Caco-2 (cell line): Measurements from ENCODE around the gene CCDC178. TPM values are rescaled to one million over a fixed set of nuclear protein-coding genes. Genes with fewer than 3 reads are reported as not detected.

Experiments
- BruUV-seq: library from RNA; stranded (reverse); fragments of 400-500 nt; replicated peaks from 2 replicates; lab custom pipeline; 2021; lab: Mats Ljungman, UMichigan
- CTCF ChIA-PET: fragments of 300-600 bp; sonication (Branson Sonifier 250); formaldehyde crosslinking; loops from one replicate; lab custom pipeline; 2022; ENCODE audit warnings: antibody characterized with exemption; lab: Charles Lee
- POLR2A ChIA-PET: fragments of 300-600 bp; sonication (Branson Sonifier 250); formaldehyde crosslinking; loops from one replicate; lab custom pipeline; 2022; ENCODE audit warnings: antibody characterized with exemption; lab: Charles Lee
- DNase-seq, 2 experiments: peaks; one replicate each; pipeline versions ENCODE4 v3.0.0 to v3.0.0-alpha.2; 2020 to 2022
- H3K27me3 ChIP-seq: replicated peaks from 2 replicates; pipeline ENCODE4 v1.6.0; 2011; ENCODE audit warnings: low read length; ENCODE audit not compliant: control insufficient read depth, insufficient read depth
- H3K36me3 ChIP-seq: 2 replicates; pipeline ENCODE4 v1.5.1; 2011; ENCODE audit warnings: low read length; ENCODE audit not compliant: control insufficient read depth, insufficient read depth
- H3K4me1 ChIP-seq: fragments of 250-450 bp; sonication (Bioruptor Pico); 2 replicates; pipeline ENCODE4 v1.5.1; 2020; ENCODE audit warnings: mild to moderate bottlenecking
- H3K4me3 ChIP-seq: 2 replicates; pipeline ENCODE4 v1.5.1; 2011; ENCODE audit warnings: low read depth, mild to moderate bottlenecking, control low read depth, low read length
- H3K9me3 ChIP-seq: fragments of 250-450 bp; sonication (Bioruptor Pico); 2 replicates; pipeline ENCODE4 v1.5.1; 2020; ENCODE audit warnings: mild to moderate bottlenecking, moderate library complexity
- H3K27ac Mint-ChIP-seq: one replicate; pipeline ENCODE4 v1.8.0; 2022; ENCODE audit warnings: mixed read lengths; ENCODE audit not compliant: unreplicated experiment
- H3K27me3 Mint-ChIP-seq: one replicate; pipeline ENCODE4 v1.8.0; 2022; ENCODE audit warnings: mixed read lengths; ENCODE audit not compliant: insufficient read depth, unreplicated experiment
- H3K36me3 Mint-ChIP-seq: one replicate; pipeline ENCODE4 v1.8.0; 2022; ENCODE audit warnings: mild to moderate bottlenecking, mixed read lengths; ENCODE audit not compliant: insufficient read depth, unreplicated experiment
- H3K4me1 Mint-ChIP-seq: one replicate; pipeline ENCODE4 v1.8.0; 2022; ENCODE audit warnings: low read depth, mixed read lengths; ENCODE audit not compliant: unreplicated experiment
- H3K4me3 Mint-ChIP-seq: one replicate; pipeline ENCODE4 v1.8.0; 2022; ENCODE audit warnings: mild to moderate bottlenecking, moderate library complexity, mixed read lengths; ENCODE audit not compliant: unreplicated experiment
- H3K9me3 Mint-ChIP-seq: one replicate; pipeline ENCODE4 v1.8.0; 2022; ENCODE audit warnings: mixed read lengths; ENCODE audit not compliant: unreplicated experiment
- CTCF ChIP-seq, 2 experiments: fragments of 200-600 bp in 1 of 2; IDR thresholded peaks; 1 replicate in 1 of 2; 2 replicates in 1 of 2; pipeline versions ENCODE4 v1.5.1 to v1.8.0; 2011 to 2022; ENCODE audit warnings: antibody characterized with exemption in 1 of 2, control low read depth in 1 of 2, inconsistent platforms in 1 of 2, low read depth in 1 of 2, low read length in 1 of 2, mild to moderate bottlenecking in 1 of 2, moderate library complexity in 1 of 2; ENCODE audit not compliant: insufficient read depth in 1 of 2, severe bottlenecking in 1 of 2, unreplicated experiment in 1 of 2
- intact Hi-C: fragments of 100-400 bp; cut with micrococcal nuclease; formaldehyde crosslinking; loops from one replicate; pipeline ENCODE4 v1.10.0; 2022; ENCODE audit not compliant: unreplicated experiment
- total RNA-seq: library from RNA; stranded (reverse); gene quantifications from 2 replicates; pipeline ENCODE4 v1.2.3, GENCODE V29; 2022

Gene CCDC178
- total RNA-seq, 1 experiment from 2014 or later = not detected

- intact Hi-C loops = no loop called here
- ChIA-PET CTCF (no interaction called here), POLR2A (no interaction called here)
- no peak for DNase-seq
- no peaks in the 10 kb centered on the region for H3K9me3 ChIP-seq
- H3K9me3 Mint-ChIP-seq = no peaks in the 10 kb centered on the region
- no peak overlapping the region for H3K27ac Mint-ChIP-seq
- H3K4me1 ChIP-seq = no peaks in the 10 kb centered on the region
- no peak overlapping the region for H3K4me3 Mint-ChIP-seq
- no peaks in the 10 kb centered on the region for H3K36me3 Mint-ChIP-seq
- TF ChIP-seq CTCF (IDR thresholded peaks at IDR 0.05; ENCODE audit: insufficient read depth in 1 of 2, low read depth in 1 of 2, low read length in 1 of 2, severe bottlenecking in 1 of 2, unreplicated experiment in 1 of 2) = no peak
- no TSS peak for BruUV-seq
- H3K27me3 Mint-ChIP-seq = no peaks in the 10 kb centered on the region
- H3K27me3 ChIP-seq = no peaks in the 10 kb centered on the region
- no peaks in the 10 kb centered on the region for H3K36me3 ChIP-seq
- no peak overlapping the region for H3K4me3 ChIP-seq
- no peaks in the 10 kb centered on the region for H3K4me1 Mint-ChIP-seq
These were observed 519.4 kb downstream of the CCDC178 start for GRCh38 chr18:32920796-32921787.

GRCh38 chr18:32919799-32920198 lies 520.7 kb downstream of the CCDC178 start:
- DNase-seq = peak; percentile 39 to 51
- no peaks in the 10 kb centered on the region for H3K36me3 ChIP-seq
- H3K4me3 ChIP-seq = no peak overlapping the region
- no peaks in the 10 kb centered on the region for H3K4me1 ChIP-seq
- peak; percentile 45 to 64 for TF ChIP-seq CTCF (IDR thresholded peaks at IDR 0.05; ENCODE audit: insufficient read depth in 1 of 2, low read depth in 1 of 2, low read length in 1 of 2, severe bottlenecking in 1 of 2, unreplicated experiment in 1 of 2)
- H3K4me1 Mint-ChIP-seq = no peaks in the 10 kb centered on the region
- intact Hi-C loops = loop anchor here (1.0 kb wide), 1 partner anchor 205 kb away; no protein-coding TSS in a partner anchor
- no peaks in the 10 kb centered on the region for H3K9me3 ChIP-seq
- H3K27me3 Mint-ChIP-seq = no peaks in the 10 kb centered on the region
- ChIA-PET CTCF (no interaction called here), POLR2A (no interaction called here)
- no peaks in the 10 kb centered on the region for H3K9me3 Mint-ChIP-seq
- no peaks in the 10 kb centered on the region for H3K36me3 Mint-ChIP-seq
- H3K27me3 ChIP-seq = no peaks in the 10 kb centered on the region
- BruUV-seq = no TSS peak
- no peak overlapping the region for H3K27ac Mint-ChIP-seq
- no peak overlapping the region for H3K4me3 Mint-ChIP-seq

GRCh38 chr18:32918692-32919250 lies 521.8 kb downstream of the CCDC178 start:
- TF ChIP-seq CTCF (IDR thresholded peaks at IDR 0.05; ENCODE audit: insufficient read depth in 1 of 2, low read depth in 1 of 2, low read length in 1 of 2, severe bottlenecking in 1 of 2, unreplicated experiment in 1 of 2) = no peak
- H3K4me3 ChIP-seq = no peak overlapping the region
- ChIA-PET POLR2A (no interaction called here), CTCF (no interaction called here)
- H3K9me3 ChIP-seq = no peaks in the 10 kb centered on the region
- Mint-ChIP-seq H3K27me3 (no peaks in the 10 kb centered on the region), H3K4me1 (no peaks in the 10 kb centered on the region), H3K36me3 (no peaks in the 10 kb centered on the region), H3K9me3 (no peaks in the 10 kb centered on the region), H3K4me3 (no peak overlapping the region), H3K27ac (no peak overlapping the region)
- BruUV-seq = no TSS peak
- intact Hi-C loops = loop anchor here (1.0 kb wide), 1 partner anchor 204 kb away; no protein-coding TSS in a partner anchor
- no peaks in the 10 kb centered on the region for H3K4me1 ChIP-seq
- no peak for DNase-seq
- no peaks in the 10 kb centered on the region for H3K27me3 ChIP-seq
- H3K36me3 ChIP-seq = no peaks in the 10 kb centered on the region
